ENCODE measurements around the gene KIAA0040.

The KIAA0040 gene

DNA sequence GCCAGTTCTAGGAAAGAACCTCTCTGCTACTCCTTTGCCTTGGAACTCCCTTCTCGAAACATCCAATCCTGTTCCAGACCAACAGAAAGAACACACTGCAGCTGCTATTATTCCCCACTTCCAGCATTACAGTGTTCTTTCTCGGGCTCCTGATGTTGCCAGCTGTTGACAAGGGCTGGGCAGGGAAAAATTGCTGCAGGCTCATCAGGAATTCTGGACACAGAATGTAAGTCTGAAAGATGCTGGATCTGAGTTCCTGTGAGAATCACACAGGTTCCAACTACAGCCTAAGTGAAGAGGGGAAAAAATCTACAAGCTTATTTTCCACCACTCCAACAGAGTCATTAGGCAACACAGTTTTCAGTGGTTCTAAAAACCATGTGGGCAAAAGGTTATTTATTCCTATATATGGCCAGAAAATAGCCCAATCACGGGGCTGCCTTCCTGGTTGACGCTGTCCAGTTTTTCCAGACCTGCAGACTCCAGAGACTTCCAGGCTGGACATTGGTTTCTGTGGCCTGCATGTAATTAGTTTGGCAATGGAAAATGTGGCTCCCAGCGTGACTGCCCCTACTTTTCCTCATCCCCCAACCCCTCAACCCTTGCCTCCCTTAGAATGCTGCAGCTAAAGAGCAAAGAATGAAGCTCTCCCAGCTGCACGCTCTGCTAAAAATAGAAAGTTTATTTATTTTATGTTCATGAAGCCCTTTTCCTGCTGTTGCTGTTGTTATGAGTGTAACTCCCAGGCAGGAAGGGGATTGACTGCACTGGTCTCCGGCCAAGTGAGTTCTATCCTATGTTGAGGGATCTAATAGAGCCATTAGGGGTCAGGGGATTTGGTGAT lies 8.3 kb upstream of the KIAA0040 start:
- DNase-seq (ENCODE audit: low read depth): no peak

DNA sequence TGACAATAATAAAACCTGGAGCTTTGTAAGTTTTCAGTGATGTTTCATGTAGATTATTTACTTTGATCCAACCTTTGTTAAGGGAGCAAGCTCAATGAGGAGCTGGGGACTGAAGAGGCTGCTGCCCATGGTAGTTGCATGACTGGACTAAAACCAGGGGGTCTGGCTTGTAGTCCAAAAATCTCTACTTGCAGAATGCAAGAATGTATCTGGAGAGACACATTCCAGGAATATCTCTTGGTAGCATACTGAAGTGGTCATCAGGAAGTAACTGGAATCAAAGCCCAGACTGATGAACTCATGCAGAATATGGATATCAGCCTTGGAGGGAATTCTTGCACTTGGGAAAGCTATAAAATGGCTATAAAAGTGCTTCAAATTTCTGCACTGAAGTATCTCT lies 5.8 kb upstream of the KIAA0040 start:
- DNase-seq (ENCODE audit: low read depth): no peak

DNA sequence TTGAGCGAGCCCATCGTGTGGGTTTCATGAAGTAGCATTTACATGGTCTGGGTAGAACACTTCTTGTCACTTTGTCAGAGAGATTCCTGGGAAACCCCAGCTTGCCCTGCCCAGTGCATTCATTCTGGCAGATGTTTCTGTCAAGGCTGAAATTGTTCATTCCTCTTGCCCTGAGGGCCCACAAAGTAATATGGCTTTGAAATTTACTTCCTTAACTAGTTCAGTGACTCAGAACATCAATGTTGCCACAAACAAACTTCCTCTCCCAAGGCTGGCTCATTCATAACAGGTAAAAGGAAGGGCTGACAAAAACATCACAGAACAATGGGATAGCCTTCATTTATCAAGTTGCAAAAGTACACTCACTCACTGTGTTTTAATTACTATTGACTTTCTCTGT lies 5.0 kb upstream of the KIAA0040 start:
- no peak for DNase-seq (ENCODE audit: low read depth)

DNA sequence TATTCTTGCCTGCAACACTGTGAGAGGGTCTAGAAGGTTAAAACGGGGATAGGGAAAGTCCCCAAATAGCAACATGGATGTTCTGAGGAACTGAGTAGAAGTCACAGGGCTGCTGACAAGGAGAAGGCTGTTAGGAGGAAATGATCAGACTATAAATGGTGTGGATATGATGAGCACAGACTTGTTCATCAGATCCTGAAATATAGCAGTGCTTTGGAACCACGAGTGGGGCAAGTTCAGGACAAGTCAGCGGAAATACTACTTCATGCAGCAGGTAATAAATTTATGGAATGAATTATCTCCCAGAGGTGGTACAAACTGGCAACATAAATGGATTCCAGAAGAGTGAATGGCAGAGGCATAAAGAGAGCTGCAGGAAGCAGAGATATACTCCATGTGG lies 3.2 kb upstream of the KIAA0040 start:
- DNase-seq (ENCODE audit: low read depth): no peak

DNA sequence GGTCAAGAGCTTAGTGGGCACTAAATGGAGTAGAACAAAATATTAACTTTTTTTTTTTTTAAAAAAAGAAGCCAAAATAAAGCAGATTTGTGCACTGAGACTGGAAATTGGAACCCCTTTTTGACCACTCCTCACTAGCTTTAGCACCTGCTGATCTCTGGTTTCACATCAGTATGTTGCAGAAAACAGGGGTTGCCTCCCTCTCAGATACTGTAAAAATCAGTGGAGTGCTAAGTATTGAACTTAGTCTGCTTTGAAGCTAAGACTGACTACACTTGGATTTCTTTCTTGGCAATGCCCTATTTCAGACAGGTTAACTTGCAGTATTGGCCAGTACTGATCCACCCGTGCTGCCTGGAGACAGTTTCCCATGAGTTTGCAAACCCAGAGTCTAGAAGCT lies 2.7 kb upstream of the KIAA0040 start:
- DNase-seq (ENCODE audit: low read depth): no peak

DNA sequence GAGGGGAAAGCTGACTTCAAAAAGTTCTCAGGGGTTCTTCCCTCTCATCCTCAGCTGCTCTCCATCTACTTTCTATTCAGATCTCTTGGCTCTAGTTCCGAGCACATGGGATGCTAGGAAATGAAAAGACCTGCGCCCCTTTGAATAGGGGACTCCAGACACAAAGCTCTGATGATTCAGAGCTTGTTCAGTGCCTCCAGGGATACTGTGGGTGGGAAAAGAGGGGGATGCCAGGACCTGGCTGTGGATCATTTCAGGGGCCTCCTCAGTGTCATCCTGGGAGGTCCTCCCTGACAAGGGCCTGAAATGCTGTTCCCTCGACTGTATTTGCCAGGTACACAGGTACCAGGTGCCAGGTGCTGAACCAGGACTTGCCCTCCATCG lies 943 bp upstream of the KIAA0040 start:
- no peak for DNase-seq (ENCODE audit: low read depth)

DNA sequence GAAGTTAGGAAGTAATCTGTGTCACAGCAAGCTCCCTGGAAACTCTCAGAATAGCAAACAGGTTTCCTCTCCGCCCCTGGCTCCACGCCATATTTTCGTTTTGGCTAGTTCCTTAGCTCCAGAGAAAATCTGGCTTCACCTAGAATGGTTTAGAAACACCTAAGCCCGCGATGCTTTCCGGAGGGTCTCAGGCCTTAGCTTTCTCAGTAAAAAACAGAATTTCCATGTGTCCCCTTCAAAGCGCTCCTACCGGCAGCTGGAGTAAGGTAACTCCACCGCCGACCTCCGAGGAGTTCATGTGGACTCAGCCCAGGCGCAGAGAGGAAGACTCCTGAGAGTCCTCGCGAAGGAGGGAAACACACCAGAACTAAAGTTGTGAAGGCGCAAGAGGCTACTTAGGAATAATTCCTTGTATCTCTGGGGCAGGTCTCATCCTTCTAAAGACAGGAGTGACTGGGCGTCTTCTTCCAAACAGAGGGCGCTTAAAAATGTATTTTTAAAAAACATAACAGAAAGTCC lies 406 bp downstream of the KIAA0040 start:
- DNase-seq (ENCODE audit: low read depth): no peak

DNA sequence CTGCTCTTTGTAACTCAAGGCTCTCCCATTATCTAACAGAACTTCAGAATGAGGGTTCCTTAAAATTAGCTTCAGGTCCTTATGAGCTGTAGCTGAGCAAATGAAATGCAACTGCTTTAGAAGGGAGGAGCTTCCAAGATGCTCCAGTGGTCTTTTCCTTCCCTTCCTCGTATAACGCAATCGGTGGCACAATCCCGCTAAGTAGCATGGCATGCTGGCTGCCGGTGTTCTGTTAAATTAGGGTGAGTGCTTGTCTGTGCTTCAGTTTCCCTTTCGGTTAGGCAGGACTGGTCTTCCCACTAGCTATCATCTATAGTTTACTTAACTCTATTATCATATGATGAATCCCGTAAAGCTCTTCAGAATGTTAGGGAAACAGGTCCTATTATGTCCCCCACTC lies 917 bp downstream of the KIAA0040 start:
- DNase-seq (ENCODE audit: low read depth): no peak

DNA sequence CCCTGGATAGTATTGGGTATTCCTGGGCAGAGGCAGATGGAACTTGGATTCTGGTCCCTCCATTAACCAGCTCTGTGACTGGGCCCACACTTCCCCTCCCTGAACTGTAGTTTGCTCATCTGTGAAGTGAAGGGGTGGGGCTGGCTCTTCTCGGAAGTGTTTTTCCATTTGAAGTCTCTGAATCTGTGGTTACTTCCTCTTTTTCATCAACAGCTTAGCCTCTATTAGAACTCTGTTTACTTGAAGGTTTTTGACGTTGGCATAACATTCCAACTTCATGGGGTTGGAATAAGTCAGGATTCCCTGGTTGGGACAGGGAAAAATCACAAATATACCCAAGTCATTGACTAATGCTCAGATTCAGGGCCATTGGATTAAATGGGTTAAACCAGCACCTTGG lies 3.6 kb downstream of the KIAA0040 start:
- no peak for DNase-seq (ENCODE audit: low read depth)

DNA sequence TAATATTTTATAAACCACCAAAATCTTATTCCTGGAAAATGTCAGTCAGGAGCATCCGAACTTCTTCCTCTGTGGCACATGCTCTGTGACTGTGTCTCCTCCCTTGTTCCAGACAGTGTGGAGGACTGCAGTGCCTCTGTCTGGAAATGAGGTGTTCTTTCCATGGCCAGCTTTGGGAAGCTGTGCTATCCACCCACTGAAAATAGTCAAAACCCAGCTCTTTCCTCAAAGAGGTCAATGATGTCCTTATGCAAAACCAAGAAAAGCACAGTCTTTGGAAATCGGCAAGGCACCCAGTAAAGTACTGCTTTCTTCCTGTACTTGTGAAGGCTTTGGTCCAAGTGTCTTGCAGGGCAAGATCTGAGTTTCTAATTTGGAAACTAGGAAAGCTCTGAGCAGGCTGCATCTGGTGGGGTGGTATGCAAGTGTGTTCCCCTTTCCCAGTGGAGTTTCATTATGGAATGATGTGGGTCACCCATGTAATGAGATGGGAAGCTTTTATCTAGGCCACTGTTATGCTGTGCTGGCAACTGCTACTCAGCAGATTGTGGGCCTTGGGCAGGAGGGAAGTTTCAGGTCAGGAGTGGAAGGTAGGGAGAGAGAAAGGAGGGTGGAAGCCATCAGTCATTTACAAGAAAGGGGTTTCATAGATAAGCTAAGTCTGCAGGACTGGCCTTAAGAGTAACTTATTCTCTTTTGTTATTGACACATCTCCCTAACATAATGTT lies 6.0 kb downstream of the KIAA0040 start:
- DNase-seq (ENCODE audit: low read depth): no peak

DNA sequence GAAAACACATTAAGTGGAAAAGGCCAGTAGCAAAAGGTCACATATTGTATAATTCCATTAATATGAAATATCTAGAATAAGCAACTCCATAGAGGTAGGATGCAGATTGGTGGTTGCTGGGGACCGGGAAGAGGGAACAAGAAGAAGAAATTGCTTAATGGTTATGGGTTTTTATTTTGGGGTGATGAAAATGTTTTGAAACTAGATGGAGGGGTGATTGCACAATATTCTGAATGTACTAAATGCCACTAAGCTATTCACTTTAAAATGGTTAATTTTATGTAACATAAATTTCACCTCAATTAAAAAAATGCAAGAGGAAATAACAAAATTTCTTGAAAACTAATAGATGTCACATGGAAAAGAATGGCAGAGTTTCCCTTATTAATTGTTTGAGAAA lies 6.7 kb downstream of the KIAA0040 start:
- DNase-seq (ENCODE audit: low read depth): no peak

DNA sequence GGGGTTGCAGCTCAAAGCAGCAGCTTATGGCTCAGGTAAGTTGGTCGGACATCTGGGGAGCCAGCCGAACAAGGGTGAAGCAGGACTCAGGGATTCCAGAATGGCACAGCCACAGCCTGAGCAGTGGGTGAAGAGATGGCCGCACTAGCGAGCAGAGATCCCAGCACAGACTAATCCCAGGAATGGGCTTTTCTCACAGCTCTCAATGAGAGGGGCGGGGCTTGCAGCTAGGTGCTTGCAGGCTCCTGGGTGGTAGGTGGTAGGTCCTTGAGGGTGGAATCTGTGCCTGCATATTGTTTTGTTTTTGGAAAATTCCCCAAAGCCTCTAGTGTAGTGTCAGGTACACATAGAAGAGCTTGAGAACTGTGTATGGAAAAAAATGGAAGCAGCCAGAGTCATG lies 9.0 kb downstream of the KIAA0040 start:
- no peak for DNase-seq (ENCODE audit: low read depth)

DNA sequence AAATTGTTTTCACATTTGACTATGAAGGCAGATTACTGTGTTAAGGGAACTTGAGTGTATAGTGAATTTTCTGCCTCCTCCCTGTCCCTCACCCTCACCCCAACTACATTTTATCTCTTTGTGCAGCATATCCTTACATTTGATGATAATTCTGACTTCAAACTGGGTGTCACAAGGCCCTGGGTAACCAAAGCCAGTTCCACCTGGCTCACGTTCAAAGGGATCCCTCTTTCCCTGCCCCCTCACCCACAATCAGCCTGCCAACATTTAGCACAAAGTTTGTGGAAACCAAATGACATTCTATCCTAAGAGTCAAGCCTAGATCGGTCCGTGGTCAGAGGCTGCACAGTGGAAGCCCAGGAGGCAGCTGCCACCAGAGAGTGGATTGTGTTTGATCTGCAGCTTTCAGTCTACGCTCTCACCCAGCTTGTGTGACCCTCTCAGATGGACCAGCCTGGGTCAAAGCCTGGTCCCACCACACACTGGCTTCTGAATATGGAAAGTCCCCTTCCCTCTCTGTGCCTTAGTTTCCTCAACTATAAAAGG lies 10.3 kb downstream of the KIAA0040 start:
- DNase-seq (ENCODE audit: low read depth): no peak

DNA sequence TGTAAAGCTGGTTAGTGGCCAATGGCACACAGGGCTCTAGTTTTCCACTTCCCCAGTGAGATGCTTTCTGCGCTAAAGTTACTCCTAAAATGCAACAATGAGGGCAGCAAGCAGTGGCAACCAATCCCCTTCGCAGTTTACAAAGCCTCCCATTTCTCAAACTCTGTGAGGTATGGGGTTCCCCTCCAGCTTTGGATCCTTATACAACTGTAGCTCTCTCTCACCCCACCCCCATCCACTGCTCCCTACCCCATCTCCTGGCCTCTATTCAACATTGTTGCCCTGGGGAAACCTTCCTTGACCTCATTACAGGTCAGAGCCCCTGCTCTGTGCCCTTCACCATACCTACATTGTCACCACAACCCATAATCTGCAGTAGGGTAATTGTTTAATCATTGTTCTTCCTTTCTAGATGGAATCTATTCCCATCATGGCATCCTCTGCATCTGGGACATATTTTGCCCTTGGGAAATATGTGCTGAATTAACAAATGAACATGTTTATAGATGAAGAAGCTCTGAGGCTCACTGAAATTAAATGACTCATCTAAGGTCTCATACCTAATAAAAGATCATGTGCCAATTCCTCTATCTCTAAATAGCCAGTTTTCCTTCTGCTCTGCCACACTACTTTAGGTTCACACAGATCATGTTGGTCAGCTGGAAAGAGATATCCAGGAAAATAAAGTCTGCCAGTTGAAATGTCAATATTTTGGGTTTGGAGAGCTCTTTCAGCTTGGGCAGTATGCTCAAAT lies 12.6 kb downstream of the KIAA0040 start:
- DNase-seq (ENCODE audit: low read depth): no peak

DNA sequence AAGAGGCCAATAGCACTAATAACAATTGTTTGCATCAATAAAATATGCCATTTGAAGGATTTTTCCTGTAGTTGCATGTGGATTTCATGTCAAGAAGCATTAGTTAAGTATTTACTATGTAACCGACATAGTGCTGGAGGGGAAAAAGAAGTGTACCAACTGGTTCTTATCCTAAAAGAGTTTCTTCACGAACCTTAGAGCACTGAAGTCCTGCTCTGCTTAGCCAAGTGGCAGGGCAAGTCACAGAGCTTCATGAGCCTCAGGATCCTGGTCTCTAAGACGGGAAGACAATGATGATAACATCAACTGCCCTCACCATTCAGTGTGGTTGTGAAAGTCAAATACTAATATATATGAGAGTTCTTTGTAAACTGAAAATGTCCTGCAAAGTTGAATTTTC lies 14.1 kb downstream of the KIAA0040 start:
- DNase-seq (ENCODE audit: low read depth): no peak

DNA sequence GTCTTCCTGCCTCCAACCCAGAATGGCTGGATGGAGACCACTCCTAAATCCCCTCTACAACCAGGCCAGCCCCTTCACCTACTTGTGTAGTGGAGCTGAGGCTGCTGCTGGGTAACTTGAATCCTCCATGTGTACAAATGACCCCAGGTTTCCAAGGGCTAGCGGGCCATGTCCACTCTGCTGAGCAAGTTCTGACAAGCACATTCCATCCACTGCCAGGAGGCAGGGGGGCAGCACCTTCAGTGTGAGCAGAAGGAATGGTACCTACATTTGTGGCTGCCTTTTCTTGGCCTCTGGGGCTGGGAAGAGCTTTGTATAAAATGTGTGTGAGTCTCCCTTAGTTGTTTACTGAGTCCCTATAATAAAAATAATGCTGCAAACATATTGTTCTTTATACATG lies 14.5 kb downstream of the KIAA0040 start:
- DNase-seq (ENCODE audit: low read depth): no peak

DNA sequence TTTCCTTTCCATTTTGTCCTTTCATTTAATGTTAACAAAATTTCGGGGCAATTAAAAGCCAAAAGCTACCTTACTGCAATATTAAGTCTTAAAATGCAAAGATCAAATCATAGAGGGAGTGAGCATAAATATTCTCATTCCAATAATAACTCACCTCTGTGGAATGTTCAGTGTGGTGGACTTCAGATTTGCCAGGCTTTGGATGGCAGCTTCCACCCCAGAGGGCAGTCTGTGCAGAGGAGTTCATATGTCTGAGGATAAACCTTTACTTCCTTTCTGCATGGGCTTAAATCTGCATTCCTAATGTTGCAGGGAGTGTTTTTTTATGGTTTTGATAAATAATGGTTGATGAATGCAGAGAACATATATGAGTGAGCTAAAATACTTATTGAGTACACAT lies 16.3 kb downstream of the KIAA0040 start:
- no peak for DNase-seq (ENCODE audit: low read depth)

DNA sequence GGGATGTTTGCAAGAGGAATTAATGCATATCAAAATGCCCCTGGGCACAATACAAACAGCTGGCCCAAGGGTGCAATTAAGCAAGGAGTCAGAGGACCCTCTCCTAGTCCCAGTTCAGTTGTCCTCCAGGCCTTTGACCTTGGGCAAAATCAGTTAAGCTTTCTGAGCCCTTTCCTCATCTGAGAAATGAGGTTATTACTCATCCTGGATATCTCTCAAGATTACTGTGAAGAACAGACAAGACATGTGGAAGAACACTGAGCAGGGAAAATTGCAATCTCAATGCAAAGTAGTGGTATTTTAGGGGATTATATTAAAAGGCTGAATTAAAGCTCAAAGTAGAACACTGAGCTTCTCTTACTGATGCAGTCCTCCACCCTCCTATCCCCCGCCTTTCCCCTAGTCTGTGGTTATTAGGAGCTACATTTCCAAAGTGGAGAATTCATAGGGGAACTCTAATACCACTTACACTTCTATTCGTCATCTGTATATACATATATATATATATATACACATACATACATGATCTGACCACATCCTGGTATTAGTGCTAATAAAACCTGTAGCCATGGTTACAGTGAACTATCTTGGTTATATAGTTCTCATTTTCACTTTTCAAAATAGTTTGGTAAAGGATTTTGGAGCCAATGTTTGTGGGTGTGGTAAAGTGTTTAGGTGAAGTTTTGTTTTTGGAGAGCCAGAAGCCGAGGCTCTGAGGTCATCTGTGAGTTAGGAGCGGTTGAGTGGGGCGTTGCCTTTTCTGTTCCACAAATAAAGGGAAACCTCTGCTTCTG lies 18.1 kb downstream of the KIAA0040 start:
- DNase-seq (ENCODE audit: low read depth): no peak

DNA sequence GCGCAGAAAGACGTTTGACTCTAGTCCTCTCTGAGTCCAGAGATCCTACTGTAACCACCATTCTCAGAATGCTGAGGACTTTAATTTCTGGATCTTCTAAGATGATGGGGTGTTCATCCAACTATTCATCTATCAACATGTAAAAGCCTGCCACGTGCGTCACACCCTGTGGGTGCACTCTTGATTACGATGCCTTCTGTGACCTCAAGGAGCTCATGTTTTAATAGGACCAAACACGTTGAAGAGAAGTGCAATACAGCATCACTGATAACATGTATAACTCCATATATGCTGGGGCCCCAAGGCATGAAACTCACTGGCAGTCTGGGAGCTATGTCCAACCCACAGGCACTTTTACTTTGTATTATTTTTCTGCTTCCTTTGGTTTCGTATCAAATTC lies 19.0 kb downstream of the KIAA0040 start:
- no peak for DNase-seq (ENCODE audit: low read depth)

DNA sequence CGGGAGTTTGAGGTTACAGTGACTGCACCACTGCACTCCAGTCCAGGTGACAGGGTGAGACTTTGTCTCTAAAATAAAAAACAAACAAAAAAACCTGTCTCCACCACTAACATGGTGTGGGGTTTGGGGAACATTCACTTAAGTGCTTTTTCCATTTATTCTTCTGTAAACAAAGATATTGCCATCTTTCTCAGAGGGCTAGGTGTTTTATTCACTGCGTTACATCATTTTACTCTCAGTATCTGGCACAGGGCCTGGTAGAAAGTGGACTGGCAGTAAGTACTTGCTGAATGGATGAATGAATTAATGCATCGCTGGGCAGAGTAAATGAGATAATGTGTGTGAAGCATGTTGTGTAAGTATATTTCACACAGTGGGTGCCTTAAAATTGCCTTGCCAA lies 20.1 kb downstream of the KIAA0040 start:
- DNase-seq (ENCODE audit: low read depth): no peak

DNA sequence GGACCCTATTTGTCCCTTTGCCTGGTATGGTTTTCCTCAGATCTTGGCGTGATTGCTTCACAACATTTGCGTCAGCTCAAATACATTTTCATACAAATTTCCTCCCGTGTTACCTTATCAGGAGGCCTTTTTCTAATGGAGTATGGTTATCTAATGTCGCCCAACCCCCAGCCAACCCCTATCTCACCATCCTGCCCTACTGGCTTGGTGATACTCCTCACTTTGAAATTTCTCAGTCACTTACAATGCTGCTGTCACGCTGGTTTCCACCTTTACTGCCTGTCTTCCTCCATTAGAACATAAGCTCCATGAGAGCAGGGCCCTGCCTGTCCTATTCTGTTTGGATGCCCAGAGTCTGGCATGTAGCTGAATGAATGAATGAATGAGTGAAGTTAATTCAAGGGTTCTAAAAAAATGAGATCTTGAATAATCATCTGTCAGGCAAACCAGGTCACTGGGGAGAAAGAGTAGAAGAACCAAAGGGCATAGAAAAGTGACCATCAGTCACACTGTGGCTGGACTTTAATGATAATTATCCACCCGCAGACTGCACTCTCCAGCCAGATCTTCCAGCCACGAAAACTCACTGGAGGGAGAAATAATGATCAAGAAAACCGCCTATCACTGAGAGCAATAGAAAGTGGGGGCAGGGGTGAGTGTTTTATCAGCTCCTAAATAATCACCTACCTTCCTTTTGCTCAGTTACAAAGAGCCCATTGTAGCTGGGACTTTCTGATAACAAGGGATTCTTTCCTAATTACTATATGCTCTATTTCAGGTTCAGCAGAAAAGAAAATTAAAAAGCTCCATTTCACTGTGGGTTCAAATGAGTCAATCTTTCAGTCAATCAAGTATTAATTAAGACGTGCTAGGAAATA lies 21.3 kb downstream of the KIAA0040 start:
- no peak for DNase-seq (ENCODE audit: low read depth)
